Activated T-helper 9 cell treated with anti-CD3 and anti-CD28 coated beads, Interleukin-2, amount 50 U/mL, for 16 hours (primary cell): ENCODE results near the gene PSMB10.

Experiments
- DNase-seq: peaks from one replicate; pipeline ENCODE4 v3.0.0-alpha.2; 2020; ENCODE audit warnings: low read depth

PSMB10 gene

GRCh38 chr16:67892375-67892774 is 44.3 kb downstream of the PSMB10 start:
- DNase-seq: no peak

- DNase-seq: no peak
Measured at GRCh38 chr16:67888331-67888730, 48.3 kb downstream of the PSMB10 start.

GRCh38 chr16:67886387-67886786 is 50.3 kb downstream of the PSMB10 start:
- DNase-seq: no peak

- DNase-seq: no peak
Measured at GRCh38 chr16:67885976-67886375, 50.7 kb downstream of the PSMB10 start.

GRCh38 chr16:67885545-67885944 is 51.1 kb downstream of the PSMB10 start:
- no peak for DNase-seq

DNA sequence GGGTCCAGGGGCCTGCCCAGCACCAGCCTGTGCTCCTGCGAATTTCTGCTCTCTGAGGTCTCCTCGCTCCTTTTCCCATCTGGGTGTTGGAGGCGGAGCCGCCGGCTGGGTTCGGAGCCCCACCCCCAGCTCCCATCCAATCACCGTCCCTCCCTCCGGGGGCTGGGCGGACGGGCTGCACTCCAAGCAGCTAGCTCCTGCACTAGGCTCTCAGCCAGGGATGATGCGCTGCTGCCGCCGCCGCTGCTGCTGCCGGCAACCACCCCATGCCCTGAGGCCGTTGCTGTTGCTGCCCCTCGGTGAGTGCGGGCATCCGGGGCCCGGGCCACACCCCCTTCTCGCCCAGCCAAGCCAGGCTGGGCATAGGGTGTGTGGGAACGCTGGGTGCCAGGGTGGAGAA is 52.0 kb downstream of the PSMB10 start, which contains the start of gene NRN1L:
NRN1L (plus strand) TSS at position 202 of the 400 bp plus-strand sequence; CDS start at position 221, 19 bp downstream.
- DNase-seq: no peak
